ENCODE measurements around the gene BTC. TPM values are rescaled to one million over a fixed set of nuclear protein-coding genes. Genes with fewer than 3 reads are reported as not detected.
"Not testable (repeated sequence)": the region's sequence is repeated elsewhere in the genome, so short reads cannot be mapped to it uniquely, and the experiment has no call there.

Gene BTC
- total RNA-seq, 1 donor from 2014 or later, result 0.76 TPM

GRCh38 chr4:74768857-74769525 is 25.3 kb downstream of the BTC start:
- DNase-seq (ENCODE audit: low spot score), result no peak
- intact Hi-C loops (cut with DNase I), result no loop called here
- no peak for ATAC-seq

- no peak for ATAC-seq
- intact Hi-C loops (cut with DNase I), result no loop called here
- no peak for DNase-seq (ENCODE audit: low spot score)
These were observed 30.2 kb downstream of the BTC start for GRCh38 chr4:74764119-74764518.

DNA sequence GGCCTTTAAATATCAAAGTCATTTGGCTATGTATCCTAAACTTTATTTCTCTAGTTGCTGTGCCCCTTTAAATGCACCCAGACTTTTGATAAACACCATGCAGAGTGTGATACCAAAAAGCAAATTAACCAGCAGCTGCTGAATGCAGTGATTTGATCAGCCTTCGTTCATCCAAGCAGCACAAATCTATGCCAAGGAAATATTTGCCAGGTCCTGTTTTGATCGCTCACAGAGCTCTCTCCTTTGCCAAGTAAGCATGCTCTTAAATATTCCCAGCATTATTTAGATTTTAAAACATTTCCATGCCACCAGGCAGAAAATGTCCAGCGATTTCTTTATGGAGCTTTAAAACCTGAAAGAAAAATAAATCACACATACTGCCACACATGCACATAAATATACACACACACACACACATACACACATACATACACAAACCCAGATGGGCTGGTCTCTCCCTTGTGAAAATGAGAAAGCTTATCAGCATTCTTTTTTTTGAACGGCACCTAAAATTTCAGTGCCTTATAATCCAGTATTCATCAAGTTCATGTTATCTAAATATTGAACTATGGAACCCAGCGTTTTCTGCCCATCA is 35.7 kb downstream of the BTC start:
- DNase-seq (ENCODE audit: low spot score) (no peak), ATAC-seq (no peak)
- intact Hi-C loops (cut with DNase I), result no loop called here

- intact Hi-C loops (cut with DNase I), result no loop called here
- ATAC-seq (no peak), DNase-seq (ENCODE audit: low spot score) (no peak)
These were observed 37.2 kb downstream of the BTC start for GRCh38 chr4:74757136-74757535.

DNA sequence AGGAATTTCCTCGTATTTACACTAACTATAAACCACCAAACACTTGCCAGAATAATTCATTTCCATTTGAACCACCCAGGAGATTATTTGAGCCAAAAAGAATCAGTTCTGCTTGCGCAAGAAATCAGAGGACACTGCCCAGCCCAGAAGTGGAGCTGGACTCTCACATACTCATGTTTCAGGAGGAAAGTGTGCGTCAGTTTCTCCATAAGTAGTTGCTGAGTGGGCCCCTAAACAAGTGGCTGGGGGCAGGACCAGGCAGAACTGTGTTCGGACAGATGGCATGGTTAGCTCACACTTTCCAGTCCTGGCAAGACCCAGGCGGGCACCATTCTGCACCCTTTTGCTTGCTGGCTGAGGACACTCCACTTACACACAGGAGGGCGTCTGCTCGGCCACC is 38.8 kb downstream of the BTC start:
- intact Hi-C loops (cut with DNase I), result no loop called here
- DNase-seq (ENCODE audit: low spot score) (no peak), ATAC-seq (peak; percentile 67)

DNA sequence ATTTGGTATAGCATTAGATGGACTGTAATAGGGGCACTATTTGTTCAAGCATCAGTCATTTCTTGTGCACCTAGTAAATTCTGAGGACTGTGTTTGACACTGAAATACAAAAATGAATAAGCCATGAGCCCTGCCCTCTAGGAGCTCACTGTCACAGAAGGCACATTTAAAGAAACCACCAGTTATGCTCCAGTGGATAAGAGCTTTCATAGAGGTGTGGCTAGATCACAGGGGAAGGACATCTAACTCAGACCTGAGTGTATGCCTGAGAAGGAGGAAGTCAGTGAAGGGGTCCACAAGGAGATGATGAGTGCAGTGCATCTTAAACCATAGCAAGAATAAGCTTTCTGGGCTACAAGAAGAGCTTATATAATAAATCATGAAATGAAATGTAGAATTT is 40.1 kb downstream of the BTC start:
- ATAC-seq (no peak), DNase-seq (ENCODE audit: low spot score) (no peak)
- intact Hi-C loops (cut with DNase I), result no loop called here

GRCh38 chr4:74752798-74753197 is 41.5 kb downstream of the BTC start:
- ATAC-seq (no peak), DNase-seq (ENCODE audit: low spot score) (no peak)
- intact Hi-C loops (cut with DNase I), result no loop called here

- intact Hi-C loops (cut with DNase I), result no loop called here
- ATAC-seq, result no peak
These were observed 42.5 kb downstream of the BTC start for GRCh38 chr4:74751856-74752255.

DNA sequence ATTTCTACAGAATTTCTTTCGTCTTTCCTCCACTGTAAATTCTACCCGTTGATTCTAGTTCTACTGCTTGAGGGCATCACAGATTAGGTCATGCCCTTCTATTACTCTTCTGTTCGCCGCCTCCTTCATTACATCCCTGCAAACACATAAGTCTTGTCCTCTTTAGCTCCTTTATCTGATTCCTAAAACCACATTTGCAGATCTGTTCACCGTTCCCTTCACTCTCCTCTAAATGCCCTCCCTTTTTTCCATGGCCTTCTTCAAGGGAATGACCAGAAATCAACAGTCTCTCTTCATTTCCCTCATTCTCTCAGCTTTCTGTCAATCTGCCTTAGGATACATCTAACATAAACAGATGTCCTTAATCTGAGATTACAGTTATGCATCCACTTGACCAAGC is 43.1 kb downstream of the BTC start:
- intact Hi-C loops (cut with DNase I), result no loop called here
- DNase-seq (ENCODE audit: low spot score) (no peak), ATAC-seq (no peak)

More at GRCh38 chr4:74751856-74752255, 42.5 kb downstream of the BTC start:
- no peak for DNase-seq (ENCODE audit: low spot score)

- intact Hi-C loops (cut with DNase I), result no loop called here
- ATAC-seq (no peak), DNase-seq (ENCODE audit: low spot score) (no peak)
These were observed 52.1 kb downstream of the BTC start for GRCh38 chr4:74742185-74742584.

GRCh38 chr4:74738464-74739143 is 55.7 kb downstream of the BTC start:
- no peak for DNase-seq (ENCODE audit: low spot score)
- ATAC-seq, result no peak

DNA sequence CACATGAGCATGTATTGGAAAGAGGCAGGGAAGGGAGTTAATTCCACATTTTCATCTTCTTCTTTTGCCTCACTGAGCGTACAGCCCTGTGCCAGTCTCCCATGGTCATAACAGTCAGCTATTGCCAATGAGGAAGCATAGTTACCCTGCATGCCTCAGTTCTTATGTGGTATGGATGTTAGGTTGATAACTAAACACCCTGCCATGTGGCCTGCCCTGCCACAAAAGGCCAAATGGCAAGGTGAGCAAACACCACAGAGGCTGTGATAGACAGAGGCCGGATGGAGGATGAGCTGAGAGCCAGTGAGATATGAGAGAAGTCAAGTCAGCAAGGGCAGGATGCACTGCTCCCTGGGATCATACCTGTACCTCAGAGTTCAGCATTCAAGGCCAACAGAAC is 59.3 kb downstream of the BTC start:
- DNase-seq (ENCODE audit: low spot score) (no peak), ATAC-seq (no peak)
- intact Hi-C loops (cut with DNase I), result no loop called here

More at GRCh38 chr4:74738464-74739143, 55.7 kb downstream of the BTC start:
- intact Hi-C loops (cut with DNase I), result no loop called here

DNA sequence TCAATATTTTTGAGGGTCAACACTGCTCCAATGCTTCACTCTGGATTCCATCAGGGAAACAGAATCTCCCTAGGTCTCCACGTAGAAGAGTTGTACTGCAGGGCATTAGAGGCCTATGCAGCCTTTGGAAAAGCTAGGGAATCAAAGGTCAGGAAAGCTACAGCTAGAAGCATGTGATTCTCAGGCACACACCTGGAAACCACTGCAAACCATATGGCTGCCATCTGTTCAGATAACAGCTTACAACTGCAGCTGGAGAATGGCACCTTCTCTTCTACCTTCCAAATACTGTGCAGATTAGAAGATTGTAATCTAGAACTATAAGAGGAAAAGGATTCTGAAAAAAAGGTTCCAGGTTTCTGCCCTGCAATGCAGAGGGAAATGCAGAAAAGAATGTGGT is 60.6 kb downstream of the BTC start:
- no peak for ATAC-seq
- no peak for DNase-seq (ENCODE audit: low spot score)
- intact Hi-C loops (cut with DNase I), result no loop called here

GRCh38 chr4:74724979-74725378 is 69.3 kb downstream of the BTC start:
- ATAC-seq (no peak), DNase-seq (ENCODE audit: low spot score) (no peak)
- intact Hi-C loops (cut with DNase I), result no loop called here

DNA sequence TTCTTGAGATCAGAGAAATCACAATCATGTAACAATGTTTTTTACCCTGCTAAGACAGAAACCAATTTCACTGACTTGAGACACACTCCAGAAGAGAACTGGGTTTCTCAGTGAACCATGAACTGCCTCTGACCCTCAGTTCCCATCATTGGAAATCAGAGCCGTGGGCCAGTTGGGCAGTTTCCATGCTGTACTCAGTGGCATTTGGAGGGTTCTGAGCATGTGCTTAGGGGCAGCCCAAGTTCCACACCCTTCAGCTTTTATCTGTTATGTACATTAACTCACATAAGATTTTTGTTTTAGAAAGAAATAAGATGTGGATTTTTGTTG is 77.9 kb downstream of the BTC start:
- no peak for ATAC-seq
- intact Hi-C loops (cut with DNase I), result no loop called here
- no peak for DNase-seq (ENCODE audit: low spot score)

DNA sequence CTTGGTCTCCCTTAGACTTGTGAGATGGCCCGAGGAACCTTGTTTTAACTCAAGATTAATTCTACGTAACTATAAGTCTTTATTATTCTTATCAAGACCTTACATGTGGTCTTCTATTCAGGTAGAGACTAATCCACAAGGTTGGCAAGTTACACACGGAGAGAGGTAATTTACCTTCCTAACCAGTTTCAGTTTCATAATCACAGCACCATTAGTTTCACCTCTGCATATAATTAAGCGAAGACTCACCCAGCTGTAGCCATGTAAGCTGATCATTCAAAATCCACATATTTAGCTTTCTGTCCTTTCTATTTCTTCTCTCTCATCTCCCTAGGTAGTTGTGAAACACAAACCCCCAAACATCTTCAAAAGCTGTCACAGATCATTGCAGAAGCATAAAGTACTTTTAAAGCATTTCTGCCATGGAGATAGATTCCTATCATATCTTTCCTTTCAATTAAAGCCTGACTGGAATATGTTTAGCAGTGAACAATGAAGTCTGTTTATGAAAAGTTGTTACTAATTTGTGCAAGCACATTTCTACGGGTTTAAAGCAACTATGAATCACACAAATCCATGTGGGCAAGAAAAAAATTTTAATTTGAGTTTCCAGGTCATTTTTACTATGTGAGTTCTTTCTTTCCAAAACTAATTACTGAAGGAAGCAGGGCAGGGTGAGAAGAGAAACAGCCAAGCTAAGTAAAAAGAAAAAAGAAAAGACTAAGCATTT is 78.5 kb downstream of the BTC start:
- ATAC-seq (no peak), DNase-seq (ENCODE audit: low spot score) (no peak)
- intact Hi-C loops (cut with DNase I), result no loop called here

DNA sequence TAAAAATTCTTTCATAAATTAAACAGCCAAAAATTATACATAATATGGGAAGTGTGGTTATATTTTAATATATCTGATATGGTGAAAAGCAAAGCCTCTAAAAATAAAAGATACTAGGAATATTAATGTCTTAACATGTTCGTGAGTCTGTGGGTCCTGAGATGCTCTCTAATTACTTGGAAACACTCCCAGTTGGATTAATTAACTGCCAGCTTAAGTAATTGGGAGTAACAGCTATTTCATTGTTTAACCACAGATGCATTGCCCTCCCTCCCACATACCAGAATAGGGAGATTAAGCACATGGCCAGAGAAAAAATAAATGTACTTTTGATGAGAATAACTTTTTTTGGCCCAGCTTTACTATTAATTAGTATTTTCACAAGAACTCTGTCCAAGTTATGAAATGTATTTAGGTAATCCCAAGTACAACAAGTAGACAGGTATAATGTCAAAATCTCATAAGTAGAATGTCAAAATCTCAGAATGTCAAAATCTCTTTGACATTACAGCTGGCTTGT is 79.7 kb downstream of the BTC start:
- DNase-seq (ENCODE audit: low spot score), result no peak
- intact Hi-C loops (cut with DNase I), result loop anchor here (5.0 kb wide), 1 partner anchor 1142 kb away; no protein-coding TSS in a partner anchor
- ATAC-seq, result no peak

GRCh38 chr4:74708135-74708534 is 86.2 kb downstream of the BTC start:
- ATAC-seq; DNase-seq (ENCODE audit: low spot score); intact Hi-C loops (cut with DNase I): not testable (repeated sequence)
